Measurements from ENCODE around the gene CCT2. TPM values are rescaled to one million over a fixed set of nuclear protein-coding genes. Genes with fewer than 3 reads are reported as not detected.

The CCT2 gene
- total RNA-seq, 1 donor from 2014 or later: 141 TPM

GRCh38 chr12:69644511-69644910 lies 59.3 kb downstream of the CCT2 start:
- peak; percentile 55 for DNase-seq

- DNase-seq: peak; percentile 14
Observed at GRCh38 chr12:69645031-69645430, 59.8 kb downstream of the CCT2 start.

GRCh38 chr12:69647178-69647577 lies 61.9 kb downstream of the CCT2 start:
- no peak for DNase-seq

GRCh38 chr12:69648476-69648875 lies 63.2 kb downstream of the CCT2 start:
- no peak for DNase-seq

- DNase-seq: no peak
Observed at GRCh38 chr12:69649529-69649928, 64.3 kb downstream of the CCT2 start.

Small RNA genes lying within 50 kb of the gene (small RNA-seq; reads per million reads assigned to genes)
- 0.64 reads per million, percentile 70 among the genes with 10 or more reads in this experiment for gene MIR3913-1 (ENCODE audit: low replicate concordance)

Other genes starting within 250 kb of the CCT2 start
- gene LYZ, start 237.1 kb upstream of the CCT2 start, total RNA-seq: 148 TPM
- gene YEATS4, start 225.7 kb upstream of the CCT2 start, total RNA-seq: 12.9 TPM
- gene FRS2, start 115.1 kb upstream of the CCT2 start, total RNA-seq: 49.3 TPM
- gene LRRC10, start 25.4 kb downstream of the CCT2 start, total RNA-seq: 0.10 TPM
- gene BEST3, start 113.8 kb downstream of the CCT2 start, total RNA-seq: 7.1 TPM
- 24.0 TPM for gene RAB3IP, start 153.4 kb downstream of the CCT2 start, total RNA-seq
- gene MYRFL, start 239.8 kb downstream of the CCT2 start, total RNA-seq: 1.1 TPM